Measurements from ENCODE around the gene PALD1.
A peak's percentile ranks its signal among the peaks of the same experiment; 100 is the strongest.
"Not testable (repeated sequence)": the region's sequence is repeated elsewhere in the genome, so short reads cannot be mapped to it uniquely, and the experiment has no call there.

PALD1 gene

GRCh38 chr10:70602665-70603448 is 124.3 kb downstream of the PALD1 start, which contains the start of gene PRF1:
Gene PRF1 (minus strand): TSS chr10:70602741. CDS start chr10:70600902, 1,839 bp downstream.
- peak; percentile 40 to 65 (median 47) for DNase-seq (ENCODE audit: low read depth in 3 of 3)

- no peak for DNase-seq (ENCODE audit: low read depth in 3 of 3)
These were observed 124.9 kb downstream of the PALD1 start for GRCh38 chr10:70603449-70603801.

GRCh38 chr10:70604106-70604505 is 125.5 kb downstream of the PALD1 start:
- DNase-seq (ENCODE audit: low read depth in 3 of 3) = no peak

- DNase-seq (ENCODE audit: low read depth in 3 of 3) = no peak
These were observed 126.6 kb downstream of the PALD1 start for GRCh38 chr10:70605161-70605560.

DNA sequence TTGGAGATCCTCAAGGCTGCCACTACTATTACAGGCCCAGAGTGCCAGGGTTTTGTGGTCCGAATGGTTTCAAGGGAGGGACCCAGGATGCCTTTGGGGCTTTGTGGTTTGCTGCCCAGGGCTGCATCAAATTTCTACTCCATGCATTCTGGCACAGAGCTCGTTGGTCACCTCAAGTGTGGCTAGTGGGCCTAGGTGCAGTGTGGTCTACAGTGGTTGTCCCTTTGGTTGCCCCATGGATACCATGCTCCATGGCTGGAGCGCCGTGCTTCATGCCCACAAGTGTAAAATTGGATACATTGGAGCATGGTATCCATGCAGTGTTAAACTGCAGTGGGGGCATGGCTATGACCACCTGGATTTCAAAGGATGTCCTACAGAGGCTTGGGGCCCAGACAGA is 129.4 kb downstream of the PALD1 start:
- no peak for DNase-seq (ENCODE audit: low read depth in 3 of 3)

DNA sequence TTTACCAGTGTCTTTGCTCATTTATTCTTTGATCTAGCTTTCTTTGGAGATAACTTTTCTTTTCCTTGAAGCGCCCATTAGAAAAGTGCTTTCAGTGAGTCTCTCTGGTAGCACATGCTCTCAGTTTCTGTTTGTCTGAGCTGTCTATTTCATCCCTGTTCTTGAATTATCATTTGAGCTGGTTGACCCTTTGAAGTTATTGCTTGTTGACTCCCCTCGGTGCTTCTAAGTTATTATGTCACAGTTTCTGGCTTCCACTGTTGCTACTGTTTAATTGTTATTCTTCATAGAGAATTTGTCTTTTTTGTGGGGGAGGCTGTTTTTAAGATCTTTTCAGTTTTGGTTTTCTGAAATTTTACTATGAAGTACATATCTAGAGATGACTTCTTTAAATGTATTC is 135.4 kb downstream of the PALD1 start:
- no peak for DNase-seq (ENCODE audit: low read depth in 3 of 3)

DNA sequence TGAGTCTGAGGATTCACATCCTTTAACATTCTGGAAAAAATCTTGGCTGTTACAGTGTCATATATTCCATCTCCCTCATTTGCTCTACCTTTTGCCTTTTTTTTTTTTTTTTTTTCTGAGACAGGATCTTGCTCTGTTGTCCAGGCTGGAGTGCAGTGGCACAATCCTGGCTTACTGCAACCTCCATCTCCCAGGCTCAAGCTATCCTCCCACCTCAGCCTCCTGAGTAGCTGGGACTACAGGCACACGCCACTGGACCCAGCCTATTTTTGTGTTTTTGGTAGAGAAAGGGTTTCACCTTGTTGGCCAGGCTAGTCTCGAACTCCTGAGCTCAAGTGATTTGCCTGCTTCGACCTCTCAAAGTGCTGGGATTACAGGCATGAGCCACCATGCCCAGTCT is 135.8 kb downstream of the PALD1 start:
- not testable (repeated sequence) for DNase-seq (ENCODE audit: low read depth in 3 of 3)

- DNase-seq (ENCODE audit: low read depth in 3 of 3) = no peak
These were observed 136.6 kb downstream of the PALD1 start for GRCh38 chr10:70615211-70615610.

- no peak for DNase-seq (ENCODE audit: low read depth in 3 of 3)
These were observed 137.4 kb downstream of the PALD1 start for GRCh38 chr10:70615784-70616522.

GRCh38 chr10:70616761-70617160 is 138.2 kb downstream of the PALD1 start:
- DNase-seq (ENCODE audit: low read depth in 3 of 3) = no peak

All from stimulated activated CD4-positive, alpha-beta T cell treated with anti-CD3 and anti-CD28 coated beads, TNF-alpha, amount 100 ng/mL, for 48 hours (primary cell).